IgD-negative memory B cell (primary cell): ENCODE data around the gene THADA. TPM values are rescaled to one million over a fixed set of nuclear protein-coding genes. Genes with fewer than 3 reads are reported as not detected.
"Not testable (repeated sequence)": the region's sequence is repeated elsewhere in the genome, so short reads cannot be mapped to it uniquely, and the experiment has no call there.

Source experiments
- H3K27ac Mint-ChIP-seq, 3 donors: one replicate each; pipeline ENCODE4 v1.8.0; 2020 to 2022; ENCODE audit warnings: mild to moderate bottlenecking in 3 of 3, mixed read lengths in 3 of 3, moderate library complexity in 1 of 3
- H3K27me3 Mint-ChIP-seq: one replicate; pipeline ENCODE4 v1.8.0; 2021; ENCODE audit warnings: mixed read lengths
- H3K36me3 Mint-ChIP-seq: one replicate; pipeline ENCODE4 v1.8.0; 2020; ENCODE audit warnings: mild to moderate bottlenecking, mixed read lengths
- H3K4me1 Mint-ChIP-seq, 3 donors: one replicate each; pipeline ENCODE4 v1.8.0; 2020 to 2022; ENCODE audit warnings: mixed read lengths in 3 of 3, mild to moderate bottlenecking in 1 of 3
- H3K4me3 Mint-ChIP-seq, 4 donors: one replicate each; pipeline ENCODE4 v1.8.0; 2020 to 2022; ENCODE audit warnings: mild to moderate bottlenecking in 4 of 4, mixed read lengths in 4 of 4, moderate library complexity in 3 of 4
- H3K9me3 Mint-ChIP-seq, 3 donors: one replicate each; pipeline ENCODE4 v1.8.0; 2020 to 2021; ENCODE audit warnings: mixed read lengths in 3 of 3, mild to moderate bottlenecking in 1 of 3
- polyA plus RNA-seq: library from polyadenylated mRNA; unstranded; fragments of 300-500 nt; fragmentation: Illumina TruSeq; gene quantifications from one replicate; pipeline ENCODE4 v1.2.3, GENCODE V29; 2021

THADA gene
- polyA plus RNA-seq, 1 donor from 2014 or later, result 13.7 TPM

DNA sequence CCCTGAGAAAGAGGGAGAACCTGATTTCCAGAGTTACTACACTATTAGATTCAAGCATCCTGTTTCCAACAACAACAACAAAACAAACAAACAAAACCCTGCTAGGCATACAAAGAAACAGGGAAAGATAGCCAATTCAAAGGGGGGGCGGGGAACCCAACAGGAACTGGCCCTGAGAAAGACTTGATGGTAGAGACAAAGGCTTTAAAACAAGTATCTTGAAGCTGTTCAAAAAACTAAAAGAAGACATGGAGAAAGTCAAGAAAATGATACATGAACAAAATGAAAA, 147.1 kb downstream of the THADA start:
- H3K27ac Mint-ChIP-seq, result peak overlapping the region in 1 of 3 donors; percentile 18

DNA sequence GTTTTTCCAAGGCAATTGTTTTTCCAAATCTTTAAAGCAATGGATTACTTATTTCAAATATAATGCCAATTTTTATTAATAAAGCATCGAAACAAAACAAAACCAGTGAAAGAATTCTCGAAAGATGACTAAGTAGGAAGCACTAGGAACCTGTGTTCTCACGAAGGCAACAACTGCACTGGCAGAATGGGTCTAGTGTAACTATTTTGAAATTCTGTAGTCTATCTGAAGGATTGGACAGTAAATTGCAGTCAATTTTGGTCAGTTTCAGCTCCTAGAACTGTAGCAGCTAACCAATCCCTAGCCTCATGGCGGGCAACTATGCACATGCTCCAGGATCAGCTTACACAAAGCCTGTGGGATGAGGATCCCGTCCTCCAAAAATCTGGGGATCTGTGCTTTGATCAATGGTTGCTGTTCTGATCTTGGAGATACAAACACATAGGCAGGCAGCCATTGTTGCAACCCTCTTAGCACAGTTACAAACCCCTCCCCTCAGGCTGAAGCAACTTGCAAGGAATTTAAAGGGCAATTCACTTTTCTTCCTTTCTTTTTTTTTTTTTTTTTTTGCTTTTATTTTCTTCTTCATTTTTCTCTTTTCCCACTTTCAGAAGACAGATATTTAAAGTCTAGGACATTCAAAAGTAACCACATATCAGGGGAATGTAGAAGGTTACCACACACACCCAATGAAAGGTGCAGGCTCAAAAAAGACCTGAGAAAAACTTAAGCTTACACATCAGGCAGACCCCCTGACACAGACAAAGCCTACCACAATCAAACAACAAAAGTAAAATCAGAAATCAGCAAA, 147.6 kb downstream of the THADA start:
- H3K27ac Mint-ChIP-seq, result peak overlapping the region in 2 of 3 donors; percentile 18 to 34
- H3K9me3 Mint-ChIP-seq, result peaks cover 0 to 4% (median 0%) of the 10 kb centered on the region in 3 donors
- peaks cover 0 to 2% (median 0%) of the 10 kb centered on the region in 3 donors for H3K4me1 Mint-ChIP-seq
- no peak overlapping the region for H3K4me3 Mint-ChIP-seq
- H3K36me3 Mint-ChIP-seq, result peaks cover 23% of the 10 kb centered on the region
- H3K27me3 Mint-ChIP-seq, result no peaks in the 10 kb centered on the region

More for the DNA sequence above, 147.1 kb downstream of the THADA start:
- peaks cover 23% of the 10 kb centered on the region for H3K36me3 Mint-ChIP-seq
- peaks cover 0 to 4% (median 0%) of the 10 kb centered on the region in 3 donors for H3K9me3 Mint-ChIP-seq
- peaks cover 0 to 2% (median 0%) of the 10 kb centered on the region in 3 donors for H3K4me1 Mint-ChIP-seq
- H3K27me3 Mint-ChIP-seq, result no peaks in the 10 kb centered on the region
- no peak overlapping the region for H3K4me3 Mint-ChIP-seq

- peaks cover 15% of the 10 kb centered on the region for H3K36me3 Mint-ChIP-seq
- not testable (repeated sequence) for H3K4me1 Mint-ChIP-seq, H3K4me3 Mint-ChIP-seq, H3K27me3 Mint-ChIP-seq, H3K27ac Mint-ChIP-seq, H3K9me3 Mint-ChIP-seq
Observed at GRCh38 chr2:43446755-43447154, 149.1 kb downstream of the THADA start.

GRCh38 chr2:43445781-43446180, 150.1 kb downstream of the THADA start:
- Mint-ChIP-seq H3K9me3 (no peaks in the 10 kb centered on the region), H3K4me3 (no peak overlapping the region), H3K27ac (no peak overlapping the region), H3K36me3 (peaks cover 9% of the 10 kb centered on the region), H3K27me3 (no peaks in the 10 kb centered on the region), H3K4me1 (peaks cover 2 to 4% (median 4%) of the 10 kb centered on the region in 3 donors)

- Mint-ChIP-seq H3K4me3 (no peak overlapping the region), H3K27me3 (no peaks in the 10 kb centered on the region), H3K4me1 (peaks cover 2 to 4% (median 4%) of the 10 kb centered on the region in 3 donors), H3K36me3 (peaks cover 6% of the 10 kb centered on the region), H3K9me3 (no peaks in the 10 kb centered on the region), H3K27ac (no peak overlapping the region)
Observed at GRCh38 chr2:43444989-43445645, 150.7 kb downstream of the THADA start.

DNA sequence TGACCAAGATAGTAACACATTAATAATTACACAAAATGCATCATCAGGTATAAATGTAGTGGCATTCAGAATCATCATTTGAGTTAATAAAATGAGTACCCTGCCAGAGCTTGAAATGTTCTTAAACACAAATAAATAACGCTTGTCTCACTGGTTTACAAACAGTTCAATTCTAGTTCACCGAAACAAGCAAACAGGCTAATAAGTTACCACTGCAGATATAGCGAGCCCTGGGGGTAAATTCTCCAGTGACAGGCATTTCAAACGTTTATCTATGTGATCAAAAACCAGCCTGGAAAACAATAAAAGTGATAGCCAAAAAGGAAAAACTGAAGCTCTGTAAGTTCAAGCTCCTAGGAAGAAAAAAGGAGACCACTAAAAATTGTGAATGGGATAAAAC, 152.6 kb downstream of the THADA start:
- Mint-ChIP-seq H3K27ac (no peak overlapping the region), H3K4me3 (no peak overlapping the region), H3K9me3 (peaks cover 0 to 1% (median 0%) of the 10 kb centered on the region in 3 donors), H3K4me1 (peaks cover 2 to 11% (median 3%) of the 10 kb centered on the region in 3 donors), H3K27me3 (no peaks in the 10 kb centered on the region), H3K36me3 (peaks cover 3% of the 10 kb centered on the region)

GRCh38 chr2:43441195-43441594, 154.6 kb downstream of the THADA start:
- H3K9me3 Mint-ChIP-seq, result peaks cover 0 to 1% (median 0%) of the 10 kb centered on the region in 3 donors

DNA sequence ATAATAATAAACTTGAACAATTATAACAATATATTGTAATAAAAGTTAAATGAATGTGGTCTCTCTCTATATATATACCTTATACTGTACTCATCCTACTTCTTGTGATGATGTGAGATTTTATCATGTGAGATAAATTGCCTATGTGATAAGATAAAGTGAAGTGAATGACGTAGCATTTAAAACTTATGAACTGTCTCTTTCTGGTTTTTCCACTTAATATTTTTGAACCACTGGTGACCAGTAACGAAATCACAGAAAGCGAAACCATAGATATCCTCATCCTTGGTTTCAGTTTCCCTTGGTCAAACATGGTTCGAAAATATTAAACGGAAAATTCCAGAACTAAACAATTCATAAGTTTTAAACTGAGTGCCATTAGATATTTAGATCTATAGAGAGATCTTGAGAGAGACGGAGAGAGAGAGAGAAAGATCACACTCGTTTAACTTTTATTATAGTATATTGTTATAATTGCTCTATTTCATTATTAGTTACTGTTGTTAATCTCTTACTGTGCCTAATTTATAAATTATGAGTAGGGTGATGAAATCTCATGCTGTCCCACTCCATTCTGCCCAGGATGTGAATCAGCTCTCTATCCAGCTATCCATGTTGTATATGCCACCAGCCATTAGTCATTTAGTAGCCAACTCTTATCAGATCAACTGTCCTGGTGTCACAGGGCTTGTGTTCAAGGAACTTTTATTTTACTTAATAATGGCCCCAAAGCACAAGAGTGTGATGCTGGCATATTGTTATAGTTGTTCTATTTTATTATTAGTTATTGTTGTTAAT, 156.8 kb downstream of the THADA start:
- H3K36me3 Mint-ChIP-seq, result peaks cover 5% of the 10 kb centered on the region
- no peaks in the 10 kb centered on the region for H3K27me3 Mint-ChIP-seq
- peaks cover 0 to 1% (median 0%) of the 10 kb centered on the region in 3 donors for H3K9me3 Mint-ChIP-seq
- H3K4me3 Mint-ChIP-seq, result no peak overlapping the region
- H3K27ac Mint-ChIP-seq, result no peak overlapping the region
- H3K4me1 Mint-ChIP-seq, result peaks cover 2 to 11% (median 6%) of the 10 kb centered on the region in 3 donors

More at GRCh38 chr2:43441195-43441594, 154.6 kb downstream of the THADA start:
- Mint-ChIP-seq H3K27me3 (no peaks in the 10 kb centered on the region), H3K4me3 (no peak overlapping the region), H3K4me1 (peaks cover 2 to 11% (median 5%) of the 10 kb centered on the region in 3 donors), H3K27ac (no peak overlapping the region), H3K36me3 (peaks cover 5% of the 10 kb centered on the region)

GRCh38 chr2:43438342-43438741, 157.5 kb downstream of the THADA start:
- peaks cover 0 to 1% (median 0%) of the 10 kb centered on the region in 3 donors for H3K9me3 Mint-ChIP-seq
- H3K4me3 Mint-ChIP-seq, result no peak overlapping the region
- peaks cover 5% of the 10 kb centered on the region for H3K36me3 Mint-ChIP-seq
- H3K27ac Mint-ChIP-seq, result no peak overlapping the region
- no peaks in the 10 kb centered on the region for H3K27me3 Mint-ChIP-seq
- peaks cover 2 to 11% (median 6%) of the 10 kb centered on the region in 3 donors for H3K4me1 Mint-ChIP-seq

DNA sequence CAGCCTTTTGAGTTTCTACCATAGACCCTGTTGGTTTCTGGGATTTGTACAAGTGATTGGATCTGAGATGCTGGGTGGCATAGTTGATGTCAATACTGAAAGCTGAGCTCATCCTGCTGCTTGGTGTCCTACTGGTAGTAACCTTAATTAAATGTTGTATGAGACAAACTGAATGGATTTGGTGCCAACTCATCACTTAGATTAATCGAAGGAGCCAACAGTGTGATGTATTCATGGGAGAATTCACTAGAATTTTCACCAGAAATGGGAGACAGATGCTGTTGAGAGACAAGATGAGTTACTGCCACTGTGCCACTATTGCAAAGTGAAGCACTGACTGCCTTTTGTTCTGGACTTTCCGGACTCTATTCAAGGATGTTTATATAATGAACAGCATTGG, 158.5 kb downstream of the THADA start:
- H3K4me1 Mint-ChIP-seq, result peaks cover 2 to 11% (median 4%) of the 10 kb centered on the region in 3 donors
- peaks cover 0 to 1% (median 0%) of the 10 kb centered on the region in 3 donors for H3K9me3 Mint-ChIP-seq
- peaks cover 9% of the 10 kb centered on the region for H3K36me3 Mint-ChIP-seq
- H3K4me3 Mint-ChIP-seq, result no peak overlapping the region
- H3K27ac Mint-ChIP-seq, result no peak overlapping the region
- no peaks in the 10 kb centered on the region for H3K27me3 Mint-ChIP-seq

- Mint-ChIP-seq H3K4me3 (no peak overlapping the region), H3K36me3 (peaks cover 9% of the 10 kb centered on the region), H3K27ac (no peak overlapping the region), H3K4me1 (peaks cover 0 to 7% (median 4%) of the 10 kb centered on the region in 3 donors), H3K9me3 (peaks cover 0 to 1% (median 0%) of the 10 kb centered on the region in 3 donors), H3K27me3 (no peaks in the 10 kb centered on the region)
Observed at GRCh38 chr2:43436431-43436830, 159.4 kb downstream of the THADA start.

DNA sequence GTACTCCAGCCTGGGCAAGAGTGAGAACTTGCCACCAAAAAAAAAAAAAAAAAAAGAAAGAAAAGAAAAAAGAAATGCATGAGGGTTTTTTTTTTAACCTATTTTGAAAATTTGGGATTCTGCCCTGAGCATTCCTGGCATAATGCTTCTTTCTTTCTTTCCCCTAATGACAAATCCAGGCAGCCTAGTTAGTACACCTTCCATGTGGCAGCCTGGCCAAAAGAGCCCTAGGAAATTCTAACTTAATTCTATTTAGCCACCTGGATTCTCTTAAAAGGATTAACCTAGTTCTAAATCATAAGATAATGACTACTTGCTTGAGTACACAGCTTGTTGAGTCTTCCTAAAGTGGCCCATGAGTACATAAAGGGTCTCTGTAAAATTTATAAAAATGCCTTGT, 160.1 kb downstream of the THADA start:
- Mint-ChIP-seq H3K4me1 (peaks cover 2 to 7% (median 4%) of the 10 kb centered on the region in 3 donors), H3K27me3 (no peaks in the 10 kb centered on the region), H3K36me3 (peaks cover 9% of the 10 kb centered on the region), H3K4me3 (no peak overlapping the region), H3K9me3 (peaks cover 0 to 1% (median 0%) of the 10 kb centered on the region in 3 donors), H3K27ac (no peak overlapping the region)

- Mint-ChIP-seq H3K4me3 (no peak overlapping the region), H3K27me3 (no peaks in the 10 kb centered on the region), H3K9me3 (no peaks in the 10 kb centered on the region), H3K36me3 (peaks cover 11% of the 10 kb centered on the region), H3K4me1 (peaks cover 15 to 21% (median 17%) of the 10 kb centered on the region in 3 donors), H3K27ac (no peak overlapping the region)
Observed at GRCh38 chr2:43430489-43430888, 165.3 kb downstream of the THADA start.

GRCh38 chr2:43429369-43429768, 166.5 kb downstream of the THADA start:
- no peaks in the 10 kb centered on the region for H3K27me3 Mint-ChIP-seq
- peaks cover 13% of the 10 kb centered on the region for H3K36me3 Mint-ChIP-seq
- no peak overlapping the region for H3K4me3 Mint-ChIP-seq
- H3K9me3 Mint-ChIP-seq, result no peaks in the 10 kb centered on the region
- peaks cover 22 to 32% (median 28%) of the 10 kb centered on the region in 3 donors for H3K4me1 Mint-ChIP-seq
- H3K27ac Mint-ChIP-seq, result no peak overlapping the region

- no peaks in the 10 kb centered on the region for H3K27me3 Mint-ChIP-seq
- H3K4me3 Mint-ChIP-seq, result peak overlapping the region in 1 of 4 donors; percentile 46
- H3K4me1 Mint-ChIP-seq, result peaks cover 26 to 35% (median 33%) of the 10 kb centered on the region in 3 donors
- no peaks in the 10 kb centered on the region for H3K9me3 Mint-ChIP-seq
- H3K27ac Mint-ChIP-seq, result peak overlapping the region; percentile 21 to 91 (median 64)
- H3K36me3 Mint-ChIP-seq, result peaks cover 16% of the 10 kb centered on the region
Observed at GRCh38 chr2:43427032-43427424, 168.8 kb downstream of the THADA start.
